ENCODE measurements around the gene APBB2.

APBB2 gene

GRCh38 chr4:41025824-41026223, 188.5 kb downstream of the APBB2 start:
- H3K4me3 ChIP-seq (replicated peaks in 1 of 2; ENCODE audit: low read depth in 2 of 2, low read length in 2 of 2): no peak overlapping the region
- no peak for DNase-seq (ENCODE audit: low read depth in 2 of 2)
- no peak for TF ChIP-seq CTCF (IDR thresholded peaks at IDR 0.05; ENCODE audit: low read depth, low read length)

GRCh38 chr4:41024556-41025491, 189.5 kb downstream of the APBB2 start:
- TF ChIP-seq CTCF (IDR thresholded peaks at IDR 0.05; ENCODE audit: low read depth, low read length): no peak
- no peak overlapping the region for H3K4me3 ChIP-seq (replicated peaks in 1 of 2; ENCODE audit: low read depth in 2 of 2, low read length in 2 of 2)
- peak in 1 of 2 donors; percentile 31 for DNase-seq (ENCODE audit: low read depth in 2 of 2)

GRCh38 chr4:41022116-41022515, 192.2 kb downstream of the APBB2 start:
- H3K4me3 ChIP-seq (replicated peaks in 1 of 2; ENCODE audit: low read depth in 2 of 2, low read length in 2 of 2): no peak overlapping the region
- DNase-seq (ENCODE audit: low read depth in 2 of 2): peak in 1 of 2 donors; percentile 60
- TF ChIP-seq CTCF (IDR thresholded peaks at IDR 0.05; ENCODE audit: low read depth, low read length): no peak

GRCh38 chr4:41015016-41015675, 199.2 kb downstream of the APBB2 start:
- no peak overlapping the region for H3K4me3 ChIP-seq (replicated peaks in 1 of 2; ENCODE audit: low read depth in 2 of 2, low read length in 2 of 2)
- peak in 1 of 2 donors; percentile 42 for DNase-seq (ENCODE audit: low read depth in 2 of 2)

GRCh38 chr4:41014158-41014557, 200.2 kb downstream of the APBB2 start:
- DNase-seq (ENCODE audit: low read depth in 2 of 2): no peak
- TF ChIP-seq CTCF (IDR thresholded peaks at IDR 0.05; ENCODE audit: low read depth, low read length): no peak

More at GRCh38 chr4:41015016-41015675, 199.2 kb downstream of the APBB2 start:
- TF ChIP-seq CTCF (IDR thresholded peaks at IDR 0.05; ENCODE audit: low read depth, low read length): no peak

GRCh38 chr4:41013746-41014145, 200.6 kb downstream of the APBB2 start:
- H3K4me3 ChIP-seq (replicated peaks in 1 of 2; ENCODE audit: low read depth in 2 of 2, low read length in 2 of 2): no peak overlapping the region
- DNase-seq (ENCODE audit: low read depth in 2 of 2): no peak
- no peak for TF ChIP-seq CTCF (IDR thresholded peaks at IDR 0.05; ENCODE audit: low read depth, low read length)

More at GRCh38 chr4:41014158-41014557, 200.2 kb downstream of the APBB2 start:
- H3K4me3 ChIP-seq (replicated peaks in 1 of 2; ENCODE audit: low read depth in 2 of 2, low read length in 2 of 2): no peak overlapping the region
